Measurements from ENCODE around the gene ASPSCR1.

GRCh38 chr17:82029990-82030469, 52.6 kb downstream of the ASPSCR1 start:
- TF ChIP-seq CTCF (IDR thresholded peaks at IDR 0.05) (no peak), POLR2A (IDR thresholded peaks at IDR 0.05) (no peak)

Measured in esophagus squamous epithelium (tissue), 4 donors.